Measurements from ENCODE around the gene FGD5.

The FGD5 gene

GRCh38 chr3:14779069-14779685, 39.6 kb upstream of the FGD5 start:
- H3K4me3 Mint-ChIP-seq, result no peak overlapping the region
- no peaks in the 10 kb centered on the region for H3K4me1 Mint-ChIP-seq
- H3K27me3 Mint-ChIP-seq, result peaks cover 50% of the 10 kb centered on the region
- no peak for DNase-seq (ENCODE audit: low spot score in 2 of 2)
- peaks cover 7% of the 10 kb centered on the region for H3K9me3 Mint-ChIP-seq
- no peak overlapping the region for H3K27ac Mint-ChIP-seq (ENCODE audit: low read depth)
- no peaks in the 10 kb centered on the region for H3K36me3 Mint-ChIP-seq (ENCODE audit: insufficient read depth)
- ATAC-seq (replicated peaks; ENCODE audit: extremely low read depth, poor library complexity, severe bottlenecking), result no peak

- no peak overlapping the region for H3K27ac Mint-ChIP-seq (ENCODE audit: low read depth)
- no peaks in the 10 kb centered on the region for H3K36me3 Mint-ChIP-seq (ENCODE audit: insufficient read depth)
- ATAC-seq (replicated peaks; ENCODE audit: extremely low read depth, poor library complexity, severe bottlenecking) (no peak), DNase-seq (ENCODE audit: low spot score in 2 of 2) (no peak)
- no peaks in the 10 kb centered on the region for H3K4me1 Mint-ChIP-seq
- no peak overlapping the region for H3K4me3 Mint-ChIP-seq
- peaks cover 64% of the 10 kb centered on the region for H3K27me3 Mint-ChIP-seq
- peaks cover 7% of the 10 kb centered on the region for H3K9me3 Mint-ChIP-seq
Measured at GRCh38 chr3:14780927-14781507, 37.7 kb upstream of the FGD5 start.

- DNase-seq (ENCODE audit: low spot score in 2 of 2) (no peak), ATAC-seq (replicated peaks; ENCODE audit: extremely low read depth, poor library complexity, severe bottlenecking) (no peak)
- H3K27me3 Mint-ChIP-seq, result peaks cover 68% of the 10 kb centered on the region
- H3K4me3 Mint-ChIP-seq, result no peak overlapping the region
- H3K36me3 Mint-ChIP-seq (ENCODE audit: insufficient read depth), result no peaks in the 10 kb centered on the region
- H3K4me1 Mint-ChIP-seq, result no peaks in the 10 kb centered on the region
- peaks cover 6% of the 10 kb centered on the region for H3K9me3 Mint-ChIP-seq
- H3K27ac Mint-ChIP-seq (ENCODE audit: low read depth), result no peak overlapping the region
Measured at GRCh38 chr3:14783480-14784086, 35.2 kb upstream of the FGD5 start.

- H3K4me3 Mint-ChIP-seq, result no peak overlapping the region
- H3K4me1 Mint-ChIP-seq, result no peaks in the 10 kb centered on the region
- ATAC-seq (replicated peaks; ENCODE audit: extremely low read depth, poor library complexity, severe bottlenecking) (no peak), DNase-seq (ENCODE audit: low spot score in 2 of 2) (no peak)
- no peak overlapping the region for H3K27ac Mint-ChIP-seq (ENCODE audit: low read depth)
- peaks cover 64% of the 10 kb centered on the region for H3K27me3 Mint-ChIP-seq
- no peaks in the 10 kb centered on the region for H3K36me3 Mint-ChIP-seq (ENCODE audit: insufficient read depth)
- peaks cover under 1% of the 10 kb centered on the region for H3K9me3 Mint-ChIP-seq
Measured at GRCh38 chr3:14784087-14784681, 34.6 kb upstream of the FGD5 start.

GRCh38 chr3:14785207-14786155, 33.3 kb upstream of the FGD5 start:
- no peak overlapping the region for H3K27ac Mint-ChIP-seq (ENCODE audit: low read depth)
- no peaks in the 10 kb centered on the region for H3K9me3 Mint-ChIP-seq
- ATAC-seq (replicated peaks; ENCODE audit: extremely low read depth, poor library complexity, severe bottlenecking) (no peak), DNase-seq (ENCODE audit: low spot score in 2 of 2) (no peak)
- no peaks in the 10 kb centered on the region for H3K36me3 Mint-ChIP-seq (ENCODE audit: insufficient read depth)
- no peak overlapping the region for H3K4me3 Mint-ChIP-seq
- H3K27me3 Mint-ChIP-seq, result peaks cover 70% of the 10 kb centered on the region
- no peaks in the 10 kb centered on the region for H3K4me1 Mint-ChIP-seq

- Mint-ChIP-seq H3K4me1 (no peaks in the 10 kb centered on the region), H3K36me3 (ENCODE audit: insufficient read depth) (no peaks in the 10 kb centered on the region), H3K27me3 (peaks cover 79% of the 10 kb centered on the region), H3K27ac (ENCODE audit: low read depth) (no peak overlapping the region), H3K4me3 (no peak overlapping the region), H3K9me3 (no peaks in the 10 kb centered on the region)
- no peak for ATAC-seq (replicated peaks; ENCODE audit: extremely low read depth, poor library complexity, severe bottlenecking)
- DNase-seq (ENCODE audit: low spot score in 2 of 2), result no peak
Measured at GRCh38 chr3:14786369-14786768, 32.4 kb upstream of the FGD5 start.

GRCh38 chr3:14787630-14788029, 31.1 kb upstream of the FGD5 start:
- no peaks in the 10 kb centered on the region for H3K4me1 Mint-ChIP-seq
- no peak overlapping the region for H3K4me3 Mint-ChIP-seq
- DNase-seq (ENCODE audit: low spot score in 2 of 2) (no peak), ATAC-seq (replicated peaks; ENCODE audit: extremely low read depth, poor library complexity, severe bottlenecking) (no peak)
- H3K27me3 Mint-ChIP-seq, result peaks cover 86% of the 10 kb centered on the region
- H3K9me3 Mint-ChIP-seq, result no peaks in the 10 kb centered on the region
- no peaks in the 10 kb centered on the region for H3K36me3 Mint-ChIP-seq (ENCODE audit: insufficient read depth)
- no peak overlapping the region for H3K27ac Mint-ChIP-seq (ENCODE audit: low read depth)

- Mint-ChIP-seq H3K27me3 (peaks cover 86% of the 10 kb centered on the region), H3K9me3 (no peaks in the 10 kb centered on the region), H3K4me3 (no peak overlapping the region), H3K4me1 (no peaks in the 10 kb centered on the region), H3K36me3 (ENCODE audit: insufficient read depth) (no peaks in the 10 kb centered on the region), H3K27ac (ENCODE audit: low read depth) (no peak overlapping the region)
- ATAC-seq (replicated peaks; ENCODE audit: extremely low read depth, poor library complexity, severe bottlenecking) (no peak), DNase-seq (ENCODE audit: low spot score in 2 of 2) (no peak)
Measured at GRCh38 chr3:14788644-14789043, 30.1 kb upstream of the FGD5 start.

- Mint-ChIP-seq H3K4me1 (no peaks in the 10 kb centered on the region), H3K36me3 (ENCODE audit: insufficient read depth) (no peaks in the 10 kb centered on the region), H3K9me3 (no peaks in the 10 kb centered on the region), H3K4me3 (no peak overlapping the region), H3K27ac (ENCODE audit: low read depth) (no peak overlapping the region), H3K27me3 (peaks cover 80% of the 10 kb centered on the region)
- no peak for ATAC-seq (replicated peaks; ENCODE audit: extremely low read depth, poor library complexity, severe bottlenecking)
- DNase-seq (ENCODE audit: low spot score in 2 of 2), result no peak
Measured at GRCh38 chr3:14789221-14789620, 29.5 kb upstream of the FGD5 start.

- H3K4me3 Mint-ChIP-seq, result no peak overlapping the region
- H3K27ac Mint-ChIP-seq (ENCODE audit: low read depth), result no peak overlapping the region
- no peaks in the 10 kb centered on the region for H3K36me3 Mint-ChIP-seq (ENCODE audit: insufficient read depth)
- DNase-seq (ENCODE audit: low spot score in 2 of 2), result no peak
- peaks cover 75% of the 10 kb centered on the region for H3K27me3 Mint-ChIP-seq
- H3K4me1 Mint-ChIP-seq, result no peaks in the 10 kb centered on the region
- H3K9me3 Mint-ChIP-seq, result no peaks in the 10 kb centered on the region
- ATAC-seq (replicated peaks; ENCODE audit: extremely low read depth, poor library complexity, severe bottlenecking), result no peak
Measured at GRCh38 chr3:14789640-14790285, 29.0 kb upstream of the FGD5 start.

- Mint-ChIP-seq H3K4me1 (no peaks in the 10 kb centered on the region), H3K9me3 (no peaks in the 10 kb centered on the region), H3K4me3 (no peak overlapping the region), H3K36me3 (ENCODE audit: insufficient read depth) (no peaks in the 10 kb centered on the region), H3K27ac (ENCODE audit: low read depth) (no peak overlapping the region), H3K27me3 (peaks cover 58% of the 10 kb centered on the region)
- no peak for DNase-seq (ENCODE audit: low spot score in 2 of 2)
- ATAC-seq (replicated peaks; ENCODE audit: extremely low read depth, poor library complexity, severe bottlenecking), result no peak
Measured at GRCh38 chr3:14791343-14791945, 27.3 kb upstream of the FGD5 start.

GRCh38 chr3:14792691-14793121, 26.1 kb upstream of the FGD5 start:
- Mint-ChIP-seq H3K27me3 (peaks cover 45% of the 10 kb centered on the region), H3K4me1 (no peaks in the 10 kb centered on the region), H3K9me3 (no peaks in the 10 kb centered on the region), H3K27ac (ENCODE audit: low read depth) (no peak overlapping the region), H3K36me3 (ENCODE audit: insufficient read depth) (no peaks in the 10 kb centered on the region), H3K4me3 (no peak overlapping the region)
- ATAC-seq (replicated peaks; ENCODE audit: extremely low read depth, poor library complexity, severe bottlenecking) (no peak), DNase-seq (ENCODE audit: low spot score in 2 of 2) (no peak)
